ENCODE results near the gene PSMA4.
"Not testable (repeated sequence)": the region's sequence is repeated elsewhere in the genome, so short reads cannot be mapped to it uniquely, and the experiment has no call there.

Gene PSMA4

DNA sequence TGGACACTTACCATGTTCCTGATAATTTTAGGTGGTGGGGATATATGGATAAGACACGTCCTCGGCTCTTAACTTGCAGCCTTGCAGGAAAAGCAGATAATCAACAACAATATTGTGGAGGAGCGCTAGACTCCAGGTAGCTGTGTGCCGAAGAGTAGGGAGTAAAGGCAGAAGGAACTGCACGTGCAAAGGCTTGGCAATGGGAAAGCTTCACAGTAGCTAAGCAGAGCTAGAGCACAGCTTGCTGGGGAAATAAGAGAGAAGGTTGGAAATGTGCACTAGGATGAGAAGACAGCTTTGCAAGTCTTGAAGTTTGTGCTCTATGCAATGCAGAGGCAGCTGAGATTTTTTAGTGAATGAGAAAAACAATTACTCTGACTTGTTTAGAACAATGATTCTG is 12.4 kb downstream of the PSMA4 start:
- no peak for DNase-seq

DNA sequence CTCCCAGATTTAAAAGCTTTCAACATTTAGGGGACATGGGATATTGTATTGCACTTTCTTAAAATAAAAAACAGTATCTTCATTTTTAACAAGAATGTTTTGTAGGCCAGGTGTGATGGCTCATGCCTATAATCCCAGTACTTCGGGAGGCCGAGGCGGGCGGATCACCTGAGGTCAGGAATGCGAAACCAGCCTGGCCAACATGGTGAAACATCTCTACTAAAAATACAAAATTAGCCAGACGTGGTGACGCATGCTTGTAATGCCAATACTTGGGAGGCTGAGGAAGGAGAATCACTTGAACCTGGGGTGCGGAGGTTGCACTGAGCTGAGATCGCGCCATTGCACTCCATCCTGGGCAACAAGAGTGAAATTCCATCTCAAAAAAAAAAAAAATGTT is 20.0 kb downstream of the PSMA4 start:
- not testable (repeated sequence) for DNase-seq

- no peak for DNase-seq
These were observed 21.2 kb downstream of the PSMA4 start for GRCh38 chr15:78561490-78561889.

- no peak for DNase-seq
These were observed 22.8 kb downstream of the PSMA4 start for GRCh38 chr15:78563092-78563491.

- no peak for DNase-seq
These were observed 24.5 kb downstream of the PSMA4 start for GRCh38 chr15:78564743-78565096.

GRCh38 chr15:78565097-78565950 is 25.1 kb downstream of the PSMA4 start, which contains the start of gene CHRNA5:
TSS of gene CHRNA5 (plus strand) at chr15:78565520. CDS start at chr15:78565720, 200 bp downstream.
- DNase-seq, result peak; percentile 84

- DNase-seq, result peak; percentile 22
These were observed 25.9 kb downstream of the PSMA4 start for GRCh38 chr15:78565951-78566774.

- DNase-seq, result no peak
These were observed 27.3 kb downstream of the PSMA4 start for GRCh38 chr15:78567531-78567930.

DNA sequence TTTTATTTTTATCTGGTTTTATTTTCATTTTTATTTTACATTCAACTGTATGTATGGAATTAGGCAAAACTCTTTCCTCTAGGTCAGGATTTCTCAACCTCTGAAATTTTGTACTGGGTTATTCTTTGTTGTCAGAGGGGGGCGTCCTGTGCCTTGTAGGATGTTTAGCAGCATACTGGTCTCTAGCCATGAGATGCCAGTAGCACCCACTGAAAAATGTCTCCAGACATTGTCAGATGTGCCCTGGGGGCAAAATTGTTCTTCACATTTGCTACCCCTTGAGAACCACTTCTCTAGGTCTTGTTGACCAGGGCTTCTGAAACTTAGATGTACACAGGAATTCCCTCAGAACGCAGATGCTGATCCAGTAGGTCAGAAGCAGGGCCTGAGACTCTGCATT is 30.5 kb downstream of the PSMA4 start:
- no peak for DNase-seq

- DNase-seq, result no peak
These were observed 31.1 kb downstream of the PSMA4 start for GRCh38 chr15:78571382-78571781.

GRCh38 chr15:78573416-78573815 is 33.2 kb downstream of the PSMA4 start:
- DNase-seq, result no peak

DNA sequence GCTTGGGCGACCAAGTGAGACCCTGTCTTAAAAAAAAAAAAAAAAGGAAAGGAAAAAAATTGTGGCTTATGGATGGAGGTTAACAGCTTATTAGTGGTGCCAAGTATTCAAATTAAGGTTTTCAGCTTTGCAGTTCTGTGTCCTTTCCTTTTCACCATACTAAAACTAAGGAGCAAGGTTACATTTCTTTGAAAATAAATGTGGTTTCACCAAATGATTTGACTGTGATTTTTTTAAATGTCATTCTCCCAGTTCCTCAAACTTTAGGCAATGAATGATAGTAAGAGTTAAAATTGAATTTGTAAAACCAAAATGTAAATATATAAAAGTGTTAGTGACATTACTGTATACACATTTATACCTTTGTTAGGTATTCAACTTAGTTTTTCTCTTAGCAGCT is 34.7 kb downstream of the PSMA4 start:
- DNase-seq, result no peak

GRCh38 chr15:78597583-78597982 is 57.3 kb downstream of the PSMA4 start:
- DNase-seq, result no peak

DNA sequence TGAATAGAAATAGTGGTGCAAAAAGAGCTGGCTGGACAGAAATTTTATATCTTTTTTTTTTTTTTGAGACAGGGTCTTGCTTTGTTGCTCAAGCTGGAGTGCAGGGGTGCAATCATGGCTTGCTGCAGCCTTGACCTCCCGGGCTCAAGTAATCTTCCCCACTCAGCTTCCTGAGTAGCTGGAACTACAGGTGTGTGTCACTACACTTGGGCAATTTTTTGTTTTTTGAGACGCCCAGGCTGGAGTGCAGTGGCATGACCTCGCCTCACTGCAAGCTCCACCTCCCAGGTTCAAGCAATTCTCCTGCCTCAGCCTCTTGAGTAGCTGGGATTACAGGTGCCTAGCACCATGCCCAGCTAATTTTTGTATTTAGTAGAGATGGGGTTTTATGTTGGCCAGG is 58.1 kb downstream of the PSMA4 start:
- DNase-seq, result no peak

DNA sequence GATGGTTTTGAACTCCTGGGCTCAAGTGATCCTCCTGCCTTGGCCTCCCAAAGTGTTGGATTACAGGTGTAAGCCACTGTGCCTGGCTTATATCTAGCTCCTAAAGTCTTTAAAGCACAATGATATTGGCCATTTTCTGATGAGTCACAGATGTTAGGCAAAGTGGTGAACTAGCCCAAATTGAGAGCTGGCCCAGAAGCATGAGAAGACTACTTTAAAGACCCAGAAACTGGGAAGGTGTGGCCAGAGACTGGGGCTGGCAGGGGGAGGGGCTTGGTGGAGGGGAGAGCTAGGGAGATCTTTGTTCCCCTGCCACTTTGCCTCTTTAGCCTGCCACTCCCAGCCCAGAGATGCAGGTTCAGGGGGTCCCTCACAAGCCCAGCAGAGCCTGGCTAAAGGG is 58.9 kb downstream of the PSMA4 start:
- DNase-seq, result no peak
